ENCODE results near the gene OR4N2.
"Not testable (repeated sequence)": the region's sequence is repeated elsewhere in the genome, so short reads cannot be mapped to it uniquely, and the experiment has no call there.

OR4N2 gene, protein sequence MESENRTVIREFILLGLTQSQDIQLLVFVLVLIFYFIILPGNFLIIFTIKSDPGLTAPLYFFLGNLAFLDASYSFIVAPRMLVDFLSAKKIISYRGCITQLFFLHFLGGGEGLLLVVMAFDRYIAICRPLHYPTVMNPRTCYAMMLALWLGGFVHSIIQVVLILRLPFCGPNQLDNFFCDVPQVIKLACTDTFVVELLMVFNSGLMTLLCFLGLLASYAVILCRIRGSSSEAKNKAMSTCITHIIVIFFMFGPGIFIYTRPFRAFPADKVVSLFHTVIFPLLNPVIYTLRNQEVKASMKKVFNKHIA

DNA sequence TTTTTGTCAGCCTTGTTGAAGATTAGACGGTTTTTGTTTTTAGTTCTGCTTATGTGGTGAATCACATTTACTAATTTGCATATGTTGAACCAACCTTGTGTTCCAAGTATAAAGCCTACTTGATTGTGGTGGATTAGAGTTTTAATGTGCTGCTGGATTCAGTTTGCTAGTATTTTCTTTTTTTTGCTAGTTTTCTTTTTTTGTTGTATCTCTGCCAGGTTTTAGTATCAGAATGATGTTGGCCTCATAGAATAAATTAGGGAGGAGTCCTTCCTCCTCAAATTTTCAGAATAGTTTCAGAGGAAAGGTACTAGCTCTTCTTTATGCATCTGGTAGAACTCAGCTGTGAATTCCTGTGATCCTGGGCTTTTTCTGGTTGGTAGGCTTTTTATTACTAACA lies at the start of gene OR4N2:
OR4N2 (plus strand) TSS at position 301 of the 400 bp plus-strand sequence. CDS start 23,679 bp downstream, outside the sequence.
- ATAC-seq, H3K27me3 Mint-ChIP-seq, H3K36me3 Mint-ChIP-seq, H3K27ac Mint-ChIP-seq, H3K4me1 Mint-ChIP-seq, H3K4me3 Mint-ChIP-seq, H3K9me3 Mint-ChIP-seq: not testable (repeated sequence)

DNA sequence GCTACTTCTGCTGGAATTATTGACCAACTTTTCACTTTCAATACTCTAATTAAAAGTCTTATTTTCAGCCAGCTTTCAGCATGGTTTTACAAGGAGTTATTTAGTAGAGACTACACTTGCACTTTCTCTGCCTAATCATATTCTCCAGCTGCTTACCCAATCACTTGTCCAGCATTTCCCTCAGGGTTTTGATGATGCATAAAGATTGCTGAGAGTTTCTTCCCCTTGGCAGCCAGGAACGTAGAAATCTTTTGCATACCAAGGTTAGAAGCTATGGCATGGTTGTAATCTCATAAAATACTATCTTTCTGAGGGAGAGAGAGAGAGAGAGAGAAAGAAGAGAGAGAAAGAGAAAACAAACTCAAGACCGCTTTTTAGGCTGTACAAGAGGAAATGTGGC lies 49.4 kb upstream of the OR4N2 start:
- Mint-ChIP-seq H3K9me3 (no peaks in the 10 kb centered on the region), H3K27ac (no peak overlapping the region), H3K4me1 (no peaks in the 10 kb centered on the region), H3K27me3 (no peaks in the 10 kb centered on the region), H3K4me3 (no peak overlapping the region), H3K36me3 (no peaks in the 10 kb centered on the region)
- no peak for ATAC-seq

DNA sequence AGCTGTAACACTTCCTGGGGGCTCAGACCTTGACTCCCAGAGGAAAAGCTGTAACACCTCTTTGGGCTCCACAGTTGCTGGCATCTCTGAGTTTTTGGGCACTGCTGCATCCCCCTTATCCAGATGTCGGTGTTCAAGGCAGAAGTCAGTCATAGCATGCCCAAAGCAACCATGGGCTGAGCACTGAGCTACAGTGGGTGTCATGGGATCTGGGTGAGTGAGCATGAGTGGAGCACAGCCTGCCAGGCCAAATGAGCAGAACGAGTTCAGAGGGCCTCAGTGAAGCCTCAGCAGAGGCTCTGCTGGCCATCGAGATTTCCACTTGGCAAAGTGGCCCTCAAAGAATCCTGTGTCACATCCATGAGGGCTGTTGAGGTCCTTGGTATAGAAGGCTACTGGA lies 32.1 kb upstream of the OR4N2 start:
- not testable (repeated sequence) for H3K4me1 Mint-ChIP-seq, ATAC-seq, H3K9me3 Mint-ChIP-seq, H3K27me3 Mint-ChIP-seq, H3K27ac Mint-ChIP-seq, H3K36me3 Mint-ChIP-seq, H3K4me3 Mint-ChIP-seq

DNA sequence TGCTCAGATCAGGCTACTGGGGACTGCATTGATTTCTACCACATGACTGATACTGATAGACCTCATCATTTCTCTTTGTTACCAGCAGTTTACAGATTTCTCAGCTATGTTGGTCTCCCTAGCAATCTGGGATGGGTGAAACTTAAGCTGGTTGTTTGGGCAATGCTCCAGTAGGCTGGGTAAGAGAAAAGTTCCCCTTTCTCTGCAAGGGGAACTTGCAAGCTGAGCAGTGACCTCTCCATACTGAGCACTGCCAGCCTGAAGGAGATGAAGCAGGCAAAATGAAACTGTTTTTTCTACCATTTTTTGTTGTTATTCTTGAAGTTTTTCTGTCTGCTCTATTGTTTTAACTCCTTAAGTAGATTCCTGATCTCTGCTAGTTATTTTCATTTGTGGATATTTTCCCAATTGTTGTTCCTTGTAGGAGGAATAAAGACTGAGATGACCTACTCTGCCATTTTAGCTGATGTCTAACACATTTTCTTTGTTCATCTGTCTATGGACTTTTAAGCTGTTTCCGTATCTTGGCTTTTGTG lies 31.6 kb upstream of the OR4N2 start:
- no peak overlapping the region for H3K27ac Mint-ChIP-seq
- no peaks in the 10 kb centered on the region for H3K36me3 Mint-ChIP-seq
- no peaks in the 10 kb centered on the region for H3K4me1 Mint-ChIP-seq
- no peak overlapping the region for H3K4me3 Mint-ChIP-seq
- H3K27me3 Mint-ChIP-seq = no peaks in the 10 kb centered on the region
- peaks cover 4% of the 10 kb centered on the region for H3K9me3 Mint-ChIP-seq
- peak; percentile 64 for ATAC-seq

DNA sequence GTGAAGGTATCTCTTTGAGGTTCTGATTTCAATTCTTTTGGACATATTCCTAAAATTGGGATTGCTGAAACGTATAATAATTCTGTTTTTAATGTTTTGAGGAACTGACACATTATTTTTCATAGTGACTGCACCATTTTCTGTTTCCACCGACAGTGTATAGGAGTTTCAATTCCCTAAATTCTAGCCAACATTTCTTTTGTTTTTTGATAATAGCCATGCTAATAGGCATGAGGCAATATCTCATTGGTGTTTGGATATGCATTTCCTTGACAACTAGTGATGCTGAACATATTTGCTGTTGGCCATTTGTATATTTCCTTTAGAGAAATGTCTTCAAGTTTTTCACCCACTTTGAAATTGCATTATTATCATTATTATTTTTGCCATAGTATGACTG lies 31.1 kb upstream of the OR4N2 start:
- not testable (repeated sequence) for H3K4me3 Mint-ChIP-seq, H3K27ac Mint-ChIP-seq, ATAC-seq, H3K36me3 Mint-ChIP-seq, H3K4me1 Mint-ChIP-seq, H3K27me3 Mint-ChIP-seq, H3K9me3 Mint-ChIP-seq

DNA sequence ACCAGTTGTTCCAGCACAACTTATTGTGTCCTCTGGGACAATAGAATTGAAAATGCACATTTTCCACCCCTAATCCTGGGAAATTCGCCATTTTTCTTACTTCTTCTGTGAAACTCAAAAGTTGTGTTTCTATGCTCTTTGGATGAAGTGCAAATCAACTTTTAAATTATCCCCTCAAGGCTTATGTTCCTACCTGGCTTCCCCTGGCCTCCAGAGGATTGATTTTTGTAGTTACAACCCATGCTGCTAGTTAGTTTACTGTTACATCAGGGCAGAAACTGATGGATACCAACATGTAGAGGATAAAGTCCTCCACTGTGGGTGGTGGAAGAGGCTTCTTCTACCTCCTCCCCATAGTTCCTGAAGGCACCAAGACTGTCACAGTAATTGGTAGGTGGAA lies 30.4 kb upstream of the OR4N2 start, which contains the start of gene OR4M1:
OR4M1 (plus strand) TSS at position 301 of the 400 bp plus-strand sequence. CDS start 6,819 bp downstream, outside the sequence.
- H3K9me3 Mint-ChIP-seq, H3K4me3 Mint-ChIP-seq, H3K27me3 Mint-ChIP-seq, ATAC-seq, H3K4me1 Mint-ChIP-seq, H3K36me3 Mint-ChIP-seq, H3K27ac Mint-ChIP-seq: not testable (repeated sequence)

DNA sequence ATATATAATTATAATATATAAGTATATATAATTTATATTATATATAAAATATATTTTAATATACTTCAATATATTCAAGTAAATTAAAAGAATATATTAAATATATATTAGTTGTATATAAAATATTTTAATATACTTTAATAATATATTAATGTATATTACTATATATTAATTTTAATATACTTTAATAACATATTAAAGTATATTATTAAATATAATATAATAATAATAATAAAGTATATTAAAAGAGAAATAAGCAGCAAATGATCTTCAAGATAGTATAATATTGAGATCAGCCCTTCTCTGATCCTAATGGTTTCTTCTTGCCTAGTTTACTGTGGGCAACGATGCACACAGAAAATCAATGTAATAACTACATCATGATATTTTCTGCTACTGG lies 28.0 kb upstream of the OR4N2 start:
- Mint-ChIP-seq H3K4me3 (no peak overlapping the region), H3K27ac (no peak overlapping the region), H3K9me3 (peaks cover 6% of the 10 kb centered on the region), H3K36me3 (no peaks in the 10 kb centered on the region), H3K27me3 (no peaks in the 10 kb centered on the region), H3K4me1 (no peaks in the 10 kb centered on the region)
- no peak for ATAC-seq

DNA sequence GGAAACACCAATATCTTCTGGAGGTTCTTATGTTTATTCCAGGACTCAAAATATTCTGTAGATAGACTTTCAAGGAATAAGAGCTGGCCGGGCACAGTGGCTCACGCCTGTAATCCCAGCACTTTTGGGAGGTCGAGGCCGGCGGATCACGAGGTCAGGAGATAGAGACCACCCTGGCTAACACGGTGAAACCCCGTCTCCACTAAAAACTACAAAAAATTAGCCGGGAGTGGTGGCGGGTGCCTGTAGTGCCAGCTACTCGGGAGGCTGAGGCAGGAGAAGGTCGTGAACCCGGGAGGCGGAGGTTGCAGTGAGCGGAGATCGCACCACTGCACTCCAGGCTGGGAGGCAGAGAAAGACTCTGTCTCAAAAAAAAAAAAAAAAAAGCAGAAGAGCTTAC lies 17.7 kb upstream of the OR4N2 start:
- H3K36me3 Mint-ChIP-seq, H3K4me3 Mint-ChIP-seq, H3K27me3 Mint-ChIP-seq, H3K27ac Mint-ChIP-seq, ATAC-seq, H3K9me3 Mint-ChIP-seq, H3K4me1 Mint-ChIP-seq: not testable (repeated sequence)

DNA sequence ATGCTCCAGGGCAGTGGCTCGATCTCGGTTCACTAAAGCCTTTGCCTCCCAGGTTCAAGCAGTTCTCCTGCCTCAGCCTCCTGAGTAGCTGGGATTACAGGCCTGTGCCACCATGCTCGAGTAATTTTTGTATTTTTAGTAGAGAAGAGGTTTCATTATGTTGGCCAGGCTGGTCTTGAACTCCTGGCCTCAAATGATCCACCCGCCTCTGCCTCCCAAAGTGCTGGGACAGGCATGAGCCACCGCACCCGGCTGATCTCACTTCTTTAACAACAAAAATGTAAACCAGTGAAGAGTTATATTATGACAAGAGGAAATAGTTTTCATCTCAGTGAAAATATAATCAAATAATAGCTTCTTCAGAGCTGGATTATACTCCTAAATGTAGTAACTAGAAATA lies 16.3 kb upstream of the OR4N2 start:
- H3K27ac Mint-ChIP-seq, ATAC-seq, H3K27me3 Mint-ChIP-seq: not testable (repeated sequence)

DNA sequence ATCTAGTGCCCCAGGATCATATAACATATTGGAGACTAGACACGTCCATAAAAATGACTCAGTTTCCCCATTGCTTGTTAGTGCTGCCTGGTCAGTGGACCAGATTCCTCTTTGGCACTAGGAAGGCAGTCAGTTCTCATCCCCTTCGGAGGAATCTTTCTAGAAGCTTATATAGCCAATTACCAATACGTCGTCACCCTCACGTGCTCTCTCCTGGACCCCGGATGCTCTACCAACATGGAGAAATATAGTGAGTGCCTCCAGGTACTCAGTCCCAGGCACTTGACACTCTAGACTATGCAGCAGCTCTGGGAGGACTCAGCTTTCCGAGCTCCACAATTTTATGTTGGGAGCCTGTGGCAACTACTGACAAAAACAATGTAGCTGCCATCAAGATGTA lies 15.4 kb upstream of the OR4N2 start:
- not testable (repeated sequence) for H3K4me1 Mint-ChIP-seq, ATAC-seq, H3K9me3 Mint-ChIP-seq, H3K36me3 Mint-ChIP-seq, H3K4me3 Mint-ChIP-seq, H3K27me3 Mint-ChIP-seq, H3K27ac Mint-ChIP-seq

More for the DNA sequence above, 16.3 kb upstream of the OR4N2 start:
- not testable (repeated sequence) for H3K9me3 Mint-ChIP-seq, H3K36me3 Mint-ChIP-seq, H3K4me3 Mint-ChIP-seq, H3K4me1 Mint-ChIP-seq

DNA sequence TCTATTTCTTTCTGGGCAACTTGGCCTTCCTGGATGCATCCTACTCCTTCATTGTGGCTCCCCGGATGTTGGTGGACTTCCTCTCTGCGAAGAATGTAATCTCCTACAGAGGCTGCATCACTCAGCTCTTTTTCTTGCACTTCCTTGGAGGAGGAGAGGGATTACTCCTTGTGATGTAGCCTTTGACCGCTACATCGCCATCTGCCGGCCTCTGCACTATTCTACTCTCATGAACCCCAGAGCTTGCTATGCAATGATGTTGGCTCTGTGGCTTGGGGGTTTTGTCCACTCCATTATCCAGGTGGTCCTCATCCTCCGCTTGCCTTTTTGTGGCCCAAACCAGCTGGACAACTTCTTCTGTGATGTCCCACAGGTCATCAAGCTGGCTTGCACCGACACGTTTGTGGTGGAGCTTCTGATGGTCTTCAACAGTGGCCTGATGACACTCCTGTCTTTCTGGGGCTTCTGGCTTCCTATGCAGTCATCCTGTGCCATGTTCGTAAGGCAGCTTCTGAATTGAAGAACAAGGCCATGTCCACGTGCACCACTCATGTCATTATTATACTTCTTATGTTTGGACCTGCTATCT lies 7.0 kb upstream of the OR4N2 start:
- H3K27ac Mint-ChIP-seq, H3K27me3 Mint-ChIP-seq, H3K9me3 Mint-ChIP-seq, H3K4me1 Mint-ChIP-seq, ATAC-seq, H3K36me3 Mint-ChIP-seq, H3K4me3 Mint-ChIP-seq: not testable (repeated sequence)

DNA sequence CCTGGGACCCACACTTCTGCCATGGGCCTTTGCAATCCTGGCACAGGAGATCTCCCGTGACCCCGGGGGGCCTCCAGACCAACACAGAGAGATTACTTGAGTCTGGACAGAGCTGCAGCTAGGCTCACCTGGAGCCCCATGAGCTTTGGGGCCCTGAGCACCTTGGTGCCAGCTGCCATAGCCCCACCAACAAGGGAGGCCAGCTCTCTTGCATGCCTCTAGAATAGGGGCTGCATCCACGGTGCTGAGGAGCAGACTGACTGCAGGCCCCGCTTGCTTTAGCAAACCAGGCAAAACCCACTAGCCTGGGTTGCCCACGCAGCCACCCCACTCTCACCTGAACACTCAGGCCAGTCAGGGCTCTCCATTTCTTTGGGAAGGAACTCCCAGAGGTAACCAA lies 3.7 kb upstream of the OR4N2 start:
- no peak overlapping the region for H3K4me3 Mint-ChIP-seq
- H3K9me3 Mint-ChIP-seq = no peaks in the 10 kb centered on the region
- H3K27me3 Mint-ChIP-seq = no peaks in the 10 kb centered on the region
- no peaks in the 10 kb centered on the region for H3K4me1 Mint-ChIP-seq
- H3K36me3 Mint-ChIP-seq = no peaks in the 10 kb centered on the region
- ATAC-seq = peak; percentile 41
- no peak overlapping the region for H3K27ac Mint-ChIP-seq

DNA sequence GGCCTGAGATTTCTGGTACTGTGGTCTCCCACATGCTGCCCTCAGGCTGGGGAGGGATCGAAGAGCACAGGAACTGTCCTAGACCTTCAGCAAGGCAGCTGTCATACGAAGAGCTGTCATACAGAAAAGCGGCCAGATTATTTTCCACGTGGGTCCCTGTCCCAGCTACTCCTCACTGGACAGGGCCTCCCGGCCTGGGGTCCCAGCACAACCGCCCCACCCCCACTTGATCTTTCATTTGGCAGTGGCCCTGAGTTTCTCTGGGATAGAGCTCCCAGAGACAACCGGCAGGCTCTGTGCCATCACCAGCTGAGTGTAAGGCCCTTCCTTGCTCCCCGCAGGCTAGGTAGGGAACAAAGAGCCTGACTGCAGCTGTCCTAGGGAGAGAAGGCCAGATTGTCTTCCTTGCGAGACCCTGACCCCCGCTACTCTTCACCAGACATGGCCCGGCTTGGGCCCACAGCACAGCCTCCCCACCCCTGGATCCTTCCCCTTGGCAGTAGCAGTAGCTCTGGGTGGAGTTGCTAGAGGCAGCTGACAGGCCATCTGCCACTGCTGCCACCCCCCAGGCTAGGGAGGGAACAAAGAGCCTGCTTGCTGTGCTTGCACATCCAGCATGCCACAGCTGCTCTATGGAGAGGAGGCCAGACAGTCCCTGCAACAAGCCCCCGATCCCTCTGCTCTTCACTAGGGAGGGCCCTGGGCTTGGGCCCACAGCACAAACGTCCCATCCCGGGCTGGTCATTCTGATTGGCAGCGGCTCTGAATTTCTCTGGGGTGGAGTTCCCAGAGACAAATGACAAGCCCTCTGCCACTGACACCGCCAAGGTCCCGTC lies 3.1 kb upstream of the OR4N2 start:
- H3K27ac Mint-ChIP-seq = no peak overlapping the region
- no peaks in the 10 kb centered on the region for H3K27me3 Mint-ChIP-seq
- no peak overlapping the region for H3K4me3 Mint-ChIP-seq
- peak; percentile 31 for ATAC-seq
- H3K4me1 Mint-ChIP-seq = no peaks in the 10 kb centered on the region
- H3K36me3 Mint-ChIP-seq = no peaks in the 10 kb centered on the region
- H3K9me3 Mint-ChIP-seq = no peaks in the 10 kb centered on the region

DNA sequence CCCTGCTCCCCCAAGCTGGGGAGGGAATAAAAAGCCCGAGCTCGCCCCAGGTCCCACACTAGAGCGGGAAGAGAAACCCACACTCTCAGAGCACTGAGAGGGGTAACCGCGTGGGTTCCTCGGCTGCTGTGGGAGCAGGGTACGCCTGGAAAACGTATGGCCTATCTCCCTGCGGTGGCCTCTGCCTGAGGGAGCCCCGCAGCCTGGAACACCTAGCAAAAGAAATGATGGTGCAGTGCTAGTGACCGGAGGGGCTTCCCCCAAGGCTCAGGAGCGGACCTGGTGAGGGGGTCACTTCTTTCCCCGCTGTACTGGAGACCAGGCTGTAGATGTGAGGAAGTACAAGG lies 2.5 kb upstream of the OR4N2 start:
- no peaks in the 10 kb centered on the region for H3K27me3 Mint-ChIP-seq
- H3K36me3 Mint-ChIP-seq = no peaks in the 10 kb centered on the region
- no peak overlapping the region for H3K27ac Mint-ChIP-seq
- no peak overlapping the region for H3K4me3 Mint-ChIP-seq
- H3K9me3 Mint-ChIP-seq = no peaks in the 10 kb centered on the region
- no peak for ATAC-seq
- H3K4me1 Mint-ChIP-seq = no peaks in the 10 kb centered on the region

DNA sequence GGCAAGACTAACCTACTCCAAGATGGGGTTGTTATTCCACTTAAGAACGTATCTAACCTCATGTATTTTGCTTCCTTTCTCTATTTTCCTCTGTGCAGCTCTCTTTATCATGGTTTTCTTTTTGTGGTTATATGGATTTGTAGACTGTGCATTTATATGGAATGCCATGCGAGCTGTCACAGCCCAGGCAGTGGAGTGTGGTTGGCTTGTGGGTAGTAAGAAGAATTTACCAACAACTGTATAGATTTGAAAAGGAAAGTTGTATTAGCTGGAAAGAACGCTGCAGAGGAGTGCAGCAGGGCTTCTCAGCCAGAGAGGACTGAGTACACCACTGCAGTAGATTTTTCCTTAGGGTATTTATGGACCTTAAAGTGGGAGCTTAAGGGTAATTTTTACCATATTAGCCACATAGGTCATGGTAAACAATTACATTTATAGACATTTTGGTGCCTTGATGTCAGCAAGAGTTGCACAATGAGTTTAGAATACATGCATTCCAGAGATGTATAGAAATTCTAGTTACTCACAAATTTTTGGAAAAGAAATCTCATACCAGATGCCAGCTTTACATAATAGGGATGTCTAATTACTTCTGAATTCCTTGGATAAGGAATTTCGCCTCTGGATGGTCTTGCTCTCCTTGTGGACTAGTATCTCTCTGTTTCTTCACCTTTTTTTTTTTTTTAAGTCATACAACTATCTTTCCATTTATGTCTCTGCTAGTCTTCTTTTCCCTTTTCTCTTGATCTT lies 9.8 kb downstream of the OR4N2 start:
- not testable (repeated sequence) for H3K36me3 Mint-ChIP-seq, H3K9me3 Mint-ChIP-seq, ATAC-seq, H3K4me3 Mint-ChIP-seq, H3K27ac Mint-ChIP-seq, H3K27me3 Mint-ChIP-seq, H3K4me1 Mint-ChIP-seq

All from stimulated activated memory B cell treated with anti-CD40 and anti-IgM and Interleukin-4, amounts not matched to agents 10 μg/mL and 1 μg/mL and 100 μg/mL, for 72 hours (primary cell).